GM12874 (cell line): ENCODE data around the gene CEP68.

Experiments used
- CTCF ChIP-seq: IDR thresholded peaks from 2 replicates; pipeline ENCODE4 v1.5.1; 2011; ENCODE audit warnings: low read depth, mild to moderate bottlenecking, control low read depth, low read length, moderate library complexity; ENCODE audit not compliant: insufficient read depth

The CEP68 gene

GRCh38 chr2:65064728-65065552 is 8.7 kb downstream of the CEP68 start:
- TF ChIP-seq CTCF = peak; percentile 91

- TF ChIP-seq CTCF = no peak
These were observed 11.8 kb downstream of the CEP68 start for GRCh38 chr2:65067806-65068553.

GRCh38 chr2:65069439-65069824 is 13.2 kb downstream of the CEP68 start:
- TF ChIP-seq CTCF = no peak

GRCh38 chr2:65070172-65070830 is 14.1 kb downstream of the CEP68 start:
- no peak for TF ChIP-seq CTCF

- no peak for TF ChIP-seq CTCF
These were observed 14.6 kb downstream of the CEP68 start for GRCh38 chr2:65070856-65071255.

- no peak; the same call in 1 of the 2 replicates for TF ChIP-seq CTCF
These were observed 15.4 kb downstream of the CEP68 start for GRCh38 chr2:65071499-65072180.
